DND-41 (cell line): ENCODE results near the gene GNPTG.

Experiments
- EZH2 ChIP-seq: IDR thresholded peaks from 3 replicates; pipeline ENCODE4 v1.6.1; 2012; ENCODE audit warnings: borderline replicate concordance, low read depth, mild to moderate bottlenecking, moderate library complexity, low read length, inconsistent platforms; ENCODE audit not compliant: severe bottlenecking
- TF ChIP-seq, protein P1 (sequence below): IDR thresholded peaks from 2 replicates; pipeline ENCODE4 v1.5.1; 2012; ENCODE audit warnings: borderline replicate concordance, low read length, moderate library complexity, mild to moderate bottlenecking; ENCODE audit not compliant: poor library complexity, severe bottlenecking; ENCODE audit errors: extremely low read depth

DNA sequence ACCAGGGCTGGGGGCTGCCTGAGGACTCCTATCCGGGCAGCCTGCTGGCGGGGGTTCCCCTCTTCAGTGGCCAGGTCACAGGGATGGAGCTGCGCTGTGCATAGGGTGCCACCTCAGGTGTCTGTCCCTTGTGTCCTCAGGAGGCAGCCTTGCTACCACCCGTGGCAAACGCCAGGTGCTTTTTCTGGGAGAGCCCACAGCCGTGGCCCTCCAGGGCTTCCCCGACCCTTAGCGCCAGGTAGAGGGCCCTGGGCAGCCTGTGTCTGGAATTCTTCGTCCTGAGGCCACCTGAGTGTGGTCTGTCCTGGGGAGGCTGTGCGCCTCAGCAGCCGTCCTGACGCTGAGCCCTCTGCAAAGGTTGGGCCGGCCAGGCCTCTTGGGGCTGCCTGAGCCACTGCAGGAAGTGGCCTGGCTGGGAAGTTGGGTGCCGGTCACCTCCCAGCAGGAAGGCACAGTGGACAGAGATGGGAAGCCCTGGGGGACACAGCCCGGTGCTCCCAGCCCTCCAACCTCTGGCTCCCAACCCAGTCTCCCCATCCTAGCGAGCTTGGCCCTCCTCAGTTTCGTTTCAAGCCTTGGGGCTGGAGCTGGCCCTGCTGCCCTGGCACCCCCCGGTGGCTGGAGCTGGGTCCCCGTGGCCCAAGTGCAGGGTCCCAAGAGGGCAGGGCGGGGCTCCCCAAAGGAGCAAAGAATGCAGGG is 25.9 kb upstream of the GNPTG start:
- TF ChIP-seq, protein P1, sequence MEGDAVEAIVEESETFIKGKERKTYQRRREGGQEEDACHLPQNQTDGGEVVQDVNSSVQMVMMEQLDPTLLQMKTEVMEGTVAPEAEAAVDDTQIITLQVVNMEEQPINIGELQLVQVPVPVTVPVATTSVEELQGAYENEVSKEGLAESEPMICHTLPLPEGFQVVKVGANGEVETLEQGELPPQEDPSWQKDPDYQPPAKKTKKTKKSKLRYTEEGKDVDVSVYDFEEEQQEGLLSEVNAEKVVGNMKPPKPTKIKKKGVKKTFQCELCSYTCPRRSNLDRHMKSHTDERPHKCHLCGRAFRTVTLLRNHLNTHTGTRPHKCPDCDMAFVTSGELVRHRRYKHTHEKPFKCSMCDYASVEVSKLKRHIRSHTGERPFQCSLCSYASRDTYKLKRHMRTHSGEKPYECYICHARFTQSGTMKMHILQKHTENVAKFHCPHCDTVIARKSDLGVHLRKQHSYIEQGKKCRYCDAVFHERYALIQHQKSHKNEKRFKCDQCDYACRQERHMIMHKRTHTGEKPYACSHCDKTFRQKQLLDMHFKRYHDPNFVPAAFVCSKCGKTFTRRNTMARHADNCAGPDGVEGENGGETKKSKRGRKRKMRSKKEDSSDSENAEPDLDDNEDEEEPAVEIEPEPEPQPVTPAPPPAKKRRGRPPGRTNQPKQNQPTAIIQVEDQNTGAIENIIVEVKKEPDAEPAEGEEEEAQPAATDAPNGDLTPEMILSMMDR: no peak
- TF ChIP-seq EZH2: no peak
